NCI-H2196 treated with DMSO at 0.1 percent for 48 hours (cell line): Measurements from ENCODE around the gene ATG2A.

Experiments
- DNase-seq: peaks from one replicate; lab custom pipeline; 2025; ENCODE audit not compliant: unreplicated experiment; lab: John Stamatoyannopoulos, UW

ATG2A gene

DNA sequence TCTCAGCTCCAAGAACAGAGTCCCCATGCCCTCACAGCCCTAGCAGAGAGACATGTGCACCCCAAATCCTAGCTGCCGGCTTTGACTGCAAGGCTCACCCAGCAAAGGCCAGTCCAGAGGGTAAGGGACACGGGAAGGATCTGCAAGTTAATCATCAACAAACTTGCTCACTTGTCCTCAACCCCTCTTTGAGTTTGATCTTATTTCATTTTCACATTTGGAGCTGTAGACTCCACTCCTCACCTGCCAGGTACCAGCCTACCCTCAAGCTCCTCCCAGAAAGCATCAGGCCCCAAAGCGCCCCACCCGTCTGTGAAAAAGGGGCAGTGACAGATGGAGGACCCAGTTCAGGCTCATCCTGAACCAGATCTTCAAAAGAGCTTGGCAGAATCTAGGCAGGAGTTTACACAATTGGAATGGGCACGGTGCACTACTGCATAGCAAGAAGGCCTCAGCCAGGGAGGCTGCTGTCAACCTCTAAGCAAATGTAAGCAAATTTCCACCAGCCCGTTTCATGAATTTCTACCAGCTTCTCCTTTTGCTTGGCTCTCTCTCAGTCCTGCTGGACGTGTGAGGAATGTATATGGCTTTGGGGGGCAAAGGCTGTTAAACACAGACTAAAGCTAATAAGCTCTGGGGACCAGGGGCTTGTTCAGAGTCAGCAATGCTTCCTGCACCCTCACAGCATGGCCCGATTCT is 44.1 kb downstream of the ATG2A start:
- no peak for DNase-seq

DNA sequence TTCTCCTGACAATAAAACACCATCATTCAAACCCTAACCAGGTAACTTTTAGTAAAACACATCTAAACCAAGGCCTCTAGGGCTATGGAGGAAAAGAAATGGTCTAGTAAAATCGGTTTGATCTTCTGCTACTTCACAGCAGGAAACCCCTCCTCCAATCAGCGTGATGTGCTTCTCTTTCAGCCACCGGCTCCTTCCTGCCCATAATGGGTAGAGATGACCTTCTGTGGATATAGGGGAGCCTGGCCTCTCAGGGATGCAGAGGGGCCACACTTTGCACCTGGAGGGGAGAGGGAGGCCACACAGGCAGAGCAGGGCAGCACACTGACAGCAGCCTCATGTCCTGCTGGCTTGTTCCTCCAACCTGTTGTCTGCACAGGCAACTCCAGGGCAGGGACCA is 45.5 kb downstream of the ATG2A start:
- DNase-seq, result no peak

DNA sequence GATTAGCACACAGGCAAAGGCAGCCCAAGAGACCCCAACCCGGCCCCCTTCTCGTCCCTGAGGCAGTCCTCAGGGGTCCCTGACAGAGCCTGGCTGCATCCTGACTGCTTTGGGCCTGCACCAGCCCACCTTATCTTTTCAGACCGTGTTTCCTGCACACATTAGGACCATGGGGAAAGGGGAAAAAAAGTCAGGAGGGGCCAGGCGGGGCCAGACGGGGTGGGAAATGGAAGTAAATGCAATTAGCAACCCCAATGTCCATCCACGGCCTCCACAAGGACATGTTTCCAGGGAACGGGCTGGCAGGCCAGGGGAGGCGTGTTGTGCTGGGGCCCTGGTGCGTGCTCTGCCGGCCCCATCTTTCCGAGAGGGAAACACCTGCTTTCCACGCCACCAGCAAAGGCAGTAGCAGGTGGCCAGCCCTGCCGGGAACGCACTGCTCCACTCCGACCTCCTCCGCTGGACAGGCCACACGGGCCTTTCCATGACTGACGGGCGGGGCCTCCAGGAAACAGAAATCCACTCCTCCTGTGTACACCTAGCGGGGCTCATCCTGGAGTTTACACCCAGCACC is 46.0 kb downstream of the ATG2A start:
- no peak for DNase-seq

DNA sequence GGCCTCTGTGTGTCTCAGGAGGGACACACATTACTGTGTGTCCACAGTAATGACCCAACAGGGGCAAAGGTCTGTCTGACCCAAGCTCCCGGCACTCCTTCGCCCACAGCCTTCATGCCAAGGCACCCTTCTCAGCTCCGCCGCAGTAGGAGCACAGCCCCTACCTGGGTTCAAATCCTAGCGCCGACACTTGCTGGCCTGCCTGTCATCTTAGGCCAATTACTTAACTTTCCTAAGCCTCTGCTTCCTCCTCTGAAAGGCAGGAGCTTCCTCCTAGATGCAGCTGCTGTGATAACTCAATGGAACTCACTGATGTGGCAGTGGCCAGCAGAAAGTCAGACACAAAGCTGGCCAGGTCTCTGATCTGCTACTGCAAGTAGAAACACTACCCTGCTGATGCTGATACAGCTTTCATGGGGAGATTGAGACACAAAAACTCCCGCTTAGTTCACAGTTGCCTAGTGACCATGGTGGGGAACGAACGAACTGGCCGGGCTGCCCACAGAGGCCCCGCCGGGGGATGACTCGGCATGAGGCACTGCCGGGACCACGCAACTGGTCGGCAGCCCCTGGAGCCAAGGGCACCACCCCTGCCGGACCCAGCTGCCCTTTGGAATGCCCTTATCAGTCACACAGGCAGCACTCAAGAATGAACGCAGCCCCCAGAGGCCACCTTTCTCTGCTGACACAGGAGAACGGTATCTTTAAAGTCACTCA is 46.7 kb downstream of the ATG2A start:
- no peak for DNase-seq

DNA sequence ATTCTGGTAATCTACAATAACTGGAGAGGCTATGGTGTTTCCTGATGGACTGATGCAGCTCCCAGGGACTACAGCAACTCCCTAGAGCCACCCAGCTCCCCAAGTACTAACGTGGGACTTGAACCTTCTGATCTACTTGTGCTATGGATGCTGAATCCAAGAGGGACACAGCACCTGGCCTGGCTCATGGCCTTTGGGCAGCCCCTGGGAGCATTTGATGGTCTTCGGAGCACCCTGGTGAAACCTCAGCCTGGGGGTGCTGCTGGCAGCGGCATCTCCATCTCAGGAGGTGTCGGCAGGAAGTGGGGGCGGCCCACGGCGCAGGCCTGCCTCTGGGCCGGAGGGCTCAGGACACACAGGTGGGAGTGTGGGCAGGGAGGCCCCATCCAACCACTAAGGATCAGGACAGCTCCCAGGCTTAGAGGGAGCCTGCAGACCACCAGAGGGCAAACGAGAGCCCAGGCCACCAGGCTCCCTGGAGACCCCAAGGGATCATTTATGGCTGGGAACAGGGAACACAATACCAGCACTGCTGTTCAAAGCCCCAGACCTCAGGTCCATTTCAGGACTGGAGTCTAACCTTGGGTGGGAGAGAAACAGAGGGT is 47.3 kb downstream of the ATG2A start:
- no peak for DNase-seq

DNA sequence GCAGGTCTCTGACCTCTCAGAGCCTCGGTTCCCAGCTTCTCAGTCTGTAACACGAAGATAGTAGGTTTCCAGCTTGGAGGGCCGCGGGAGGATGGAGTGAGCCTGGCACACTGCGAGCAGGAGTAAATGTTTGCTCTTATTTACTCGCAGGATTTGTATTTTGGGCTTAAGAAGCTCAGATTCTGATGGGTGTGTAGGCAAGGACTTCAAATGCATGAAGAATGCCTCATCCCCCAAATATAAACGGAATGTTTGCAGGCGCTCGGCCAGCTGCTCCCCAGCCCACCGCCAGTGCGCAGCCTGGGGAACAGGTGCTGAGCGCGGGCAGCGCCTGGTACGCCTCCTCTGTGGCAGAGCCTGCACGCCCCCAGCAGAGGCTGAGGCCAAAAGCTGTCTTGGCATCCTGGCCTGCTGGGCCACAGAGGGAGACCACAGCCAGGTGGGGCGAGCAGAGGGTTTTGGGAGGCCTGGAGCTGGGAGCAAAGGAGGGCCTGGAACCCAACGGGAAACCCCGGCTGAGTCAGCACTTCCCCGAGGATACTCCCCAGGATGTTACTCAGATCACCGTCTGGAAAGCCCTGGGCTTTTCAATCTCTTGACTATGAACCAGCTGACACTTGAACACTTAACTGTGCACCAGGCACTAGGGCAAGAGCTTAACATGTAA is 48.0 kb downstream of the ATG2A start:
- no peak for DNase-seq

DNA sequence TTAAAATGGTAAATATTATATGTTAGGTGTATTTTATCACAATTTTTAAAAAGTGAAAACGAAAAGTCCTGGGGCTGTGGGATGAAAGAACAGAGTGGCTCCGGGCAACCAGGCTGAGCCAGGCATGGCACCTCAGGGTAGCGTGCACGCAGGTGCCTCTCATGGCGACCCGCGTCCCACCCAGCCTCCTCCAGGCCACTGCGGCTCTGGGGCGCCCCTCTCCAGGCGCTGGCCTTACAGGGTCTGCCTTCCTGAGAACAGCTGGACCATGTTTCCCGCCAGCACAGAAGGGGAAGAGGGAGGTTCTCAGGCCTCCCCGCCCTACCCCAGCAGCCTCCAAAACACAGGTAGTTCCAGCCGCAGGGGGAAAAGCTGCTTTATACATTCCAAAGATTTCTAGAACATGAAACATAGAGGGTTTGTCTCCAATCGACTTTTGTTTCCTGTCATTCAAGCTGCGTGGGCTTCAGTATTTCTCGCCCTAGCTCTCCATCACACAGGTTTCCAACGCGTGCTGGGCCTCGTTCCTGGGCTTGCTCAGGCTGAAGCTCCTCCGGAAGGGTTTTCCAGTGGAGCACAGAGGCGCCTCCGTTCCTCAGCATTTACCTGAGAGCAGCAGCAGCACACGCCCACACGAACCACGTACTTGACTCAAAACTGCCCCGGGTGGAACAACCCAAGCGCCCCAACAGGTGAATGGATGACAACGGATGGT is 49.1 kb downstream of the ATG2A start:
- no peak for DNase-seq

DNA sequence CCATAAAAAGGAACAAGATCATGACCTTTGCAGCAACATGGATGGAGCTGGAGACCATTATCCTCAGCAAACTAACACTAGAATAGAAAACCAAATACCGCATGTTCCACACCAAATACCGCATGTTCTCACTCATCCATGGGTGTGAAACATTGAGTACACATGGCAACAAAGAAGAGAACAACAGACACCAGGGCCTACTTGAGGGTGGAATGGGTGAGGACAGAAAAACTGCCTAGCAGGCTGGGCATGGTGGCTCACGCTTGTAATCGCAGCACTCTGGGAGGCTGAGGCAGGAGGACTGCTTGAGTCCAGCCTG is 50.9 kb downstream of the ATG2A start:
- no peak for DNase-seq

DNA sequence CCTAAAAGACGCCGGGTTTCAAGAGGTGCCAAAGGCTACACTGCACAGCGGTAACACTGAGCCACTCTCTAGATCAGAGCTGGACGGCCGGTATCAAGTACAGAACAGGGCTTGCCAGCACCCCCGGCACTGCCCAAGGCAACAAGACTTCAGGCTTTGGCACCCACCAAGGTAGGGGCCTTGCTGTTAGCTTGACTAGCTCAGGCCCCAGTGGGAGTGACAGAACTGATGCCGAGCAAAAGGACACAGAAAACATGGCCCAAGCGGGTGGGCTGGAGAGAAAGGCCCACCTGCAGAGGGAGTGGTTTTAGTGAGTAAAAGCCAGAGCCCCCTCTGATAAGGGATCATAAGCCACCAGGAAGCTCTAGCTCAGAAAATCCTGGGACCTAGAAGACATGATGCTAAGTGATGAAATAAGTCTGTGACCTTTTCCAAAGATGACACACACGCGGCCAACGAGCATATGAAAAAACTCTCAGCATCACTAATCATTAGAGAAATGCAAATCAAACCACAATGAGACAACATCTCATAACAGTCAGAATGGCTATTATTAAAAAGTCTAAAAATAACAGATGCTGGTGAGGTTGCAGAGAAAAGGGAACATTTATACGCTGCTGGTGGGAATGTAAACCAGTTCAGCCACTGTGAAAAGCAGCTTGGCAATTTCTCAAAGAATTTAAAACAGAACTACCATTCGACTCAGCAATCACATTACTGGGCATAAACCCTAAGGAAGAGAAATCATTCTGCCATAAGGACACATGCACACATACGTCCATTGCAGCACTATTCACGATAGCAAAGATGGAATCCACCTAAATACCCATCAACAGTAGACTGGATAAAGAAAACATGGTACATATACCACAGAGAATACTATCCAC is 51.5 kb downstream of the ATG2A start:
- no peak for DNase-seq

DNA sequence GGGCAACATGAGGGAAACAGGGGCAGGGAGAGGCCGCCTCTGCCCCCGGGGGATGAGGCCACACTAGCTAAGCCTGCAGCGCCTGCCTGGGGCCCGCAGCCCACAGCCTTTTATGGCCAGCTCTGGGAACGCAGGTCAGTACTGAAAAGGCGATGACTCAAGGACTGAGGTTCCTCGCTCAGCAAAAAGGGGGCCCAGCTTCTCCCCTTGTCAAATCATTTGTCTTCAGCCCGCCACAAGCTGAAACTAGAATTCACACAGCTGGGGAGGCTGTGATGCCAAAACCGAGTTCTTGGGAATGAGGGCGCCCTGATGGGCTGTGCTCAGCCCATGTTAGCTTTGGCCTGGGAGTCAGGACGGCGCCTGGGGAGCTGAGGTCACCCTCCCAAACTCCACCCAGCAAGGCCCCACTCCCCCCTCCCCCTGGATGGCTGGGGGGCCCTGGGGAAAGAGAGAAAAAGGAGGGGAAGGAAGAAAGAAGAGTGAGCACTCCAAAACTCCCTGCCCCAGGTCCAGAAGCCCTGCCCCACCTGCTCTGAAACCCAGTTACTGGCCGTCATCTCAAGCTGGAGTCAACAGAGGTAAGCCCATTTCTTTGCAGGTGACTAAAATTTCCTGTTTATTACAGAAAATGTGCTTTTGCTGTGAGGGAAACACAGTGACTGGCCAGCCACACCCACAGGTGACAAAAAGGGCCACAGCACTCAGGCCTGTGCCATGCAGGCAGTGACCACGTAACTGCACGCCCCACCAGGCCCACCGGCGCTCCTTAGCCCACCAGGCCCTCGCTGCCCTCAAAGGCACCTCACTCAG is 52.3 kb downstream of the ATG2A start:
- DNase-seq, result no peak

DNA sequence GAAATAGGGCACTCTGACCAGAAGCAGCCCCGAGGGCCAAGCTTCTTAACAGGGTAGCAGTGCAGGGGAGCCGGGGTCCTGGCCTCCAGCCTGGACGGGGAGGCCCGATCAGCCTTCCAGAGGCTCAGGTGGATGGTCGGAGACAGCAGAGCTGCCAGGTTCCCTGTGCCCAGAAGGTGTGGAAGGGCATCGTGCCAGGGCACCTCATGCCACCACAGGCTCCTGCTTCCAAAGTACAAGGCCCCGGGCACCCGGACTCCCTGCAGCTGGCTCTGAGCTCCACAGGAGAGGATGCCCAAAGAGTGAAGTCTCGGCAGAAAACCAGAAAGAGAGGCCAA is 52.9 kb downstream of the ATG2A start:
- no peak for DNase-seq

DNA sequence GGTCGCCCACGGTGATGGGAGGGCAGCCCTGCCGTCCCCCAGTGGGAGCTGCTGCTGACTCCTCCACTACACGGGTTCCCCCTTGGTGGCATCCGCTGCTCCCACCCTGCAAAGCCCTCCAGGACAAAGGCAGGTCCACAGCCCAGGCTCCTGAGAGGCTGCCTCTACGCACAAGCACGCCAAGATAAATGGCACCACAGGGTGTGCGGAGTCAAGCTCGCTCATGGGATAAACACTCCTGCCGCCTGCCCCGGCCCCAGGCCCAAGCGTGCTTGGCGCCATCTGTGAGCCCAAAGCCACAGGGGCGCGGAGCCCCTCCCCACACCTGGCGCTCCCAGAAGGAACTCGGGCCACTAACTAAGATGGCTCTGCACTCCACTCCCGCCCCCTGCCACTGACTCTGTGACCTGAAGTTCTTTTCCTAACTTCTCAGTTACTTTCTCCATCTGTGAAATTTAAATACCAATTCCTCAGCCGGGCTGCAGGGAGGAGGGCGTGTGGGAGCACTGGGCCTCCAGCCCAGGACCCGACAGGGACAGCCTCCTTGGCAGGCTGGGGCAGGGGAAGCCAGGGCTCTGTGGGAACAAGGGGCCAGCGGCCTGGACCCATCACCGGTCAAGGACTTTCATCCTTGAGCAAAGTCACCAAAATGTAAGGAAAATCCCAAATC is 53.5 kb downstream of the ATG2A start:
- no peak for DNase-seq

DNA sequence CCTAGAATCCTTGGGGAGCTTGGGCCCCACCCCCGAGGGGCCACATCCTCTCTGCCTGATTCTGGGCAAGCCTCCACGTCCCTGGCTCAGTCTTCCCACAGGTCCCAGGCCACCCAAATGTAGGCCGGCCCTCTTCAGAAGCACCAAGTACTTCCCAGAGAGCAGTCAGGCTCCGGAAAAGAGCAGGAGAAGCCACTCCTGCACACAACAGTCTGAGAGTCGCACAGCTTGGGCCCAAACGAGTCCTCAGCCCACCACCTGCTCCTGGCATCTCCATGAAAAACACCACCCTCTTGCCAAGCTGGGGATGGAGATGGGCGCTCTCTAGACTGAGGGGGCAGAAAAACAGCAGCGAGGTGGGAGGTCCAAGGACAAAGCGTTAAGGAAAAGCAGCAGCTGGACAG is 54.0 kb downstream of the ATG2A start:
- DNase-seq, result no peak

DNA sequence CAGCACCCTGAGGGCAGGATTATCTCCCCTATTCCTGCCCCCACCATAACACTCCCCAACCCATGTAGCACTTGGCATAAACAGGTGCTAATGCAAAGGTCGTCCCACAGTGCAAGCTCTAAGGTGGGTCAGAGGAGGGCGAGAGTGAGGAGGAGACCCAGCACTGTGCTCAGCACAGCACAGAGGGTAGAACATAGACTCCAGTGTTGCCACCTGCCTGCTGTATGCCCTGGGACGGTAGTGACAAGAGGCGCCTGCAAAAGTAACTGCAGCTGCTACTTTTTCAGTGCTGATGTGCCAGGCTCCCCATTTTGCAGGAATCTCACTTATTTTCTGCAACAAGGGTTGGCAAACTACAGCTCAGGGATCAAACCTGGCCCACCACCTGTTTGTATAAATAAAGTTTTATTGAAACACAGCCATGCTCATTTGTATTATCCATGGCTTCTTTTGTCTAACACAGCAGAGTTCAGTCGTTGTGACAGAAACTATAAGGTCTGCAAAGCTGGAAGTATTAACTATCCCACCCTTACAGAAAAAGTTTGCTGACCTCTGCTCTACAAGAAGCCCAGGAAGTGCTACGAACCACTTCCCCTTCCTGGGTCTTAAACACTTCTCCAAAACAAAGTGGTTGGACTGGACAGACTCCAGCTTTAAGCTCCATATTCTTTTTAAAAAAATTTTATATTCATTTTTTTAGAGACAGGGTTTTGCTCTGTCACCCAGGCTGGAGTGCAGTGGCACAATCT is 55.6 kb downstream of the ATG2A start:
- DNase-seq, result no peak

DNA sequence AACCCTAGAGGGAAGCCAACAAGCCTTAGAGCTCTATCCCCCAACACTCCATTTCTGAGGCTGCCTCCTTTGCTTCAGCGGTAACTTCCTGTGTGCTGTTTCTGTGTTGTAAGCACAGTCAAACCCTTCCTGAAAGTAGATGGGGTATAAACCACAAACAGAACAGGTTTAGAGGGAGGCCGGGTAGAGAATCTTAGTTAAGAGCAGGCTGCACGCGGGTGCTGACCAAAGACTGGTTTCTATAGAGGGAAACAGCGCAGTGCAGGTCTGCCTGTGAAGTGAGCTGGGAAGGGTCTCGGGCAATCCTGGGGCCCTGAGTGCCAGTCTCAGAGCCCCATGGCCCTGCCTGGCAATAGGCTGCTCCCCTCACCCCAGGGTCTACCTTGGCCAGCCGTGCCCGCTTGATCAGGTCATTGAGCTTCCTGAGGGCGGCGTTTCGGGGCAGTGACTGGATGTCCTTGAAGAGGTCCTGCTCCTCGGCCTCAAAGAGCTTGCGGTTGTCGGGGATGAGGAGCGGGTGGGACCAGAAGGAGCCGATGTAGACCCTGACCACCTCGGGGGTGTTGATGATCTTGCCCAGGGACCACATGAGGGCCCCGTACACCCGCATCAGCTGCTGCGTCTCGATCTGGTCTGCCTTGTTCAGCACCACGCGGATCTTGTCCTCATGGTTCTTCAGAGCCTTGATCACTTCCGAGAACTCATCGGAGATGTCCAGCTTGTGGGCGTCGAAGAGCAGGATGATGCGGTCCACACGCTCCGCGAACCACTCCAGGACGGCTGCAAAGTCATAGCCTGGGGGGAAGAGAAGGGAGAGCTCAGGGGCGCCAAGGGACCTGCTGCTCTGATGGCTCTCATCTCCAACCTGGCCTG is 57.2 kb downstream of the ATG2A start:
- no peak for DNase-seq

DNA sequence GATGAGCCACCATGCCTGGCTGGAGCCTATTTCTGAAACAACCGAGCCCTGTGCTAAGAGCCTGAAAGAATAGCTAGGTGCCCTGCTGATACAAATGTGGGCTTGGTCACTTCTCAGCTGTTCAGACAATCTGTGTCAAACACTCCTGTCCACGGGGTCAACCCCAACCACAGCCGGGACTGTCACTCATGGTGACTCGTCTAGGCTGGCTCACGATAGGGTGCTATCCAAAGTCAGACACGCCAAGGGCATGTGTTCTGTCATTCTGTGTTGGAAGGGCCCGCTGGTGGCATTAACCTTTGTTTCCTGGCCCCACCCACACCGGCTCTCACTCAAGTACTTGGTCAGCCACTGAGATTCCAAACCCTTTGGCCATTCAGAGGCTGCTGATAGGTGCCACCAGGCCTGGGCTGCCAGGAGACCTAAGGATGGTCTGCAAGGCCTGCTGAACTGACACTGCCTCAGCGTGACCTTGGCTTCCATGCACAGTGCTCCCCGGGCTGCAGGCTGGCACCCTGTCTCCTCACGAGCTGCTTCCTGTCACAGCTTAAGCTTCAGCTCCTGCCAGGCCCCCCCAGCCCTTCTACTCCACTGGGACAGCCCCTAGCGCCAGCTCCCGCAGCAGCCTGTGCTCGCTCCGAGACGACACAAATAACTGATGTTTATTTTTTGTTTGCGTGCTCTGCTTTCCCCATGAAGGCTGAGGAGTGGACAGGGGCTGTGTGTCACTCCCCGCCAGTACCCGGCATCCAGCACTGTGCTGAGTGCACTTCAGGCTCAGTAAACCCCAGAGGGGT is 58.3 kb downstream of the ATG2A start:
- no peak for DNase-seq
